ENCODE data around the gene SNAPIN.
"Not testable (repeated sequence)": the region's sequence is repeated elsewhere in the genome, so short reads cannot be mapped to it uniquely, and the experiment has no call there.

Gene SNAPIN

DNA sequence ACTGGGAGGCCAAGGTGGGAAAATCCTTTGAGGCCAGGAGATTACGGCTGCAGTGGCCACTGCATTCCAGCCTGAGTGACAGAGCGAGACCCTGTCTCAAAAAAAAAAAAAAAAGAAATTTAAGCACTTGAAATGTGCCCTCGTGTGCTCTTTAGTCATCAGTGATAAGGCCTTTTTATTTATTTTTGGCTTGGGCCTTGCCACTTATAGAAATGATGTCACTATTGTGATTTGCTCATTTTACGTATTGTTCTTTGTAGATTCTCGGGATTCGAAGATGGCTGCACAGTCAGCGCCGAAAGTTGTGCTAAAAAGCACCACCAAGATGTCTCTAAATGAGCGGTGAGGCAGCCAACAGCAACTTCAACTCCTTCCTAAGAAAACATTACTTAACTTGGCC, 22.2 kb upstream of the SNAPIN start:
- Histone ChIP-seq H3K4me1 (peaks cover 0 to 53% (median 27%) of the 10 kb centered on the region in 4 donors), H3K36me3 (peaks cover 52 to 53% (median 52%) of the 10 kb centered on the region in 3 donors), H3K9me3 (no peaks in the 10 kb centered on the region), H3K27ac (peak overlapping the region in 1 of 2 donors; percentile 98), H3K27me3 (no peaks in the 10 kb centered on the region), H3K4me3 (no peak overlapping the region)
- intact Hi-C loops (cut with DNase I; ENCODE audit: low total_unique reads): no loop called here
- TF ChIP-seq CTCF (IDR thresholded peaks at IDR 0.05): no peak
- DNase-seq: no peak

DNA sequence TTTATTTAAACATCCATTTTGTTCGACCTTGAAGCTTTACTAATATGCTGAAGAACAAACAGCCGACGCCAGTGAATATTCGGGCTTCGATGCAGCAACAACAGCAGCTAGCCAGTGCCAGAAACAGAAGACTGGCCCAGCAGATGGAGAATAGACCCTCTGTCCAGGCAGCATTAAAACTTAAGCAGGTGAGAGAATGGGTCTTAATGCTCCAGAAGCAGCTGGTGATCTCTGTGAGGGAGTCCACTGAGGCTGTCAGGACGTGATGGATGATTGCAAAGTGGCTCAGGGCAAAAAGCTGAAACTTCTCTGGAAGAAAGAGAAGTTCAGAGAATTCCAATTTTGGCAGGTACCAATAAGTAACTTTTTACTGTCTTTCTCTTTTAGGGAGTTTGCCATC, 20.2 kb upstream of the SNAPIN start:
- H3K4me1 ChIP-seq: peaks cover 0 to 49% (median 25%) of the 10 kb centered on the region in 4 donors
- no peaks in the 10 kb centered on the region for H3K9me3 ChIP-seq
- H3K27ac ChIP-seq: peak overlapping the region in 1 of 2 donors; percentile 98
- no peak overlapping the region for H3K4me3 ChIP-seq
- no peak for TF ChIP-seq CTCF (IDR thresholded peaks at IDR 0.05)
- no peaks in the 10 kb centered on the region for H3K27me3 ChIP-seq
- DNase-seq: peak in 1 of 2 donors; percentile 12
- peaks cover 70 to 73% (median 71%) of the 10 kb centered on the region in 3 donors for H3K36me3 ChIP-seq
- intact Hi-C loops (cut with DNase I; ENCODE audit: low total_unique reads): no loop called here

DNA sequence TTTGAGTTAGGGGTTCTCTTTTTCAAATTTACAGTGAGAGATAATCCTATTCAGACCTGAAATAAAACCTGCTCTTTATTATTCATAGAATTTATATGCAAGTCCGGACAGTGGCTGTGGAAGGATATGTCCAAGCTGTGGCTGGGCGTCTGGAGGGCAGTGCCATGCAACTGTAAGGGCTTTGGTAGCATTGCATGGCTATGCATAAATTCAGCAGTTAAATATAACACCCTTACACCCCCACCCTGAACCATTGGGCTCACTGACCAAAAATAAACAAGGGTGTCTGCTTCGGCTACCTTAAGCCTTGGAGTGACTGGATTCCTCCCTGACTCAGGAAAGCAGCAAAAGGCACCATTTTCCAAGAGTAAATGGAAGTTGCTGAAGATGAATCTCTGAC, 19.2 kb upstream of the SNAPIN start:
- peak in 1 of 2 donors; percentile 44 for DNase-seq
- Histone ChIP-seq H3K36me3 (peaks cover 77 to 83% (median 81%) of the 10 kb centered on the region in 3 donors), H3K27ac (no peak overlapping the region), H3K4me1 (peaks cover 0 to 56% (median 26%) of the 10 kb centered on the region in 4 donors), H3K4me3 (no peak overlapping the region), H3K9me3 (no peaks in the 10 kb centered on the region), H3K27me3 (no peaks in the 10 kb centered on the region)
- intact Hi-C loops (cut with DNase I; ENCODE audit: low total_unique reads): no loop called here
- TF ChIP-seq CTCF (IDR thresholded peaks at IDR 0.05): no peak

- H3K4me3 ChIP-seq; H3K27me3 ChIP-seq; H3K27ac ChIP-seq; H3K9me3 ChIP-seq; intact Hi-C loops (cut with DNase I; ENCODE audit: low total_unique reads): not testable (repeated sequence)
- H3K36me3 ChIP-seq: peaks cover 84 to 92% (median 89%) of the 10 kb centered on the region in 3 donors
- peak in 1 of 2 donors; percentile 25 for DNase-seq
- peaks cover 0 to 52% (median 22%) of the 10 kb centered on the region in 4 donors for H3K4me1 ChIP-seq
Measured at GRCh38 chr1:153640213-153640612, 18.3 kb upstream of the SNAPIN start.

DNA sequence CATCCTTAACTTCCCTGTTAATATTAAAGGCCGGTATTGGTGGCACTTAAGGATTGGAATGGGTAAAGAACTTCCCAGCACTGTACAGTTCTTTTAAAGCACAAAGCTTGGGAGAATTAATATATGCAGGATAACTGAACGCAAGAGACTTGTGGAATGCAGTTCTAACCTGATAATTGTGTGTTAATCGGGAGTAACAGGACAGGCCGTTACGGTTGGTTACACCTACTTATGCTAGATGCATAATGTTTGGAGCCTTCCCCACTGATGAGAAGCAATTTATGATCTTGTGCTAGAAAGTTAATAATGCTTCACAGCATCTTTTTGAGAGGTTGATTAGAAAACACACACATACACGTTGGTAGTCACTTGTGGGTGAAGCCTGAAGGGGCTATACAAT, 17.6 kb upstream of the SNAPIN start:
- peaks cover 0 to 45% (median 16%) of the 10 kb centered on the region in 4 donors for H3K4me1 ChIP-seq
- no peak for DNase-seq
- no peak for TF ChIP-seq CTCF (IDR thresholded peaks at IDR 0.05)
- H3K27me3 ChIP-seq: no peaks in the 10 kb centered on the region
- intact Hi-C loops (cut with DNase I; ENCODE audit: low total_unique reads): no loop called here
- H3K9me3 ChIP-seq: no peaks in the 10 kb centered on the region
- H3K36me3 ChIP-seq: peaks cover 90 to 99% (median 96%) of the 10 kb centered on the region in 3 donors
- H3K27ac ChIP-seq: no peak overlapping the region
- H3K4me3 ChIP-seq: no peak overlapping the region

- H3K9me3 ChIP-seq: no peaks in the 10 kb centered on the region
- peak in 1 of 2 donors; percentile 51 for DNase-seq
- no peak overlapping the region for H3K4me3 ChIP-seq
- no peak overlapping the region for H3K27ac ChIP-seq
- peaks cover 0 to 32% (median 8%) of the 10 kb centered on the region in 4 donors for H3K4me1 ChIP-seq
- peaks cover 87 to 99% (median 91%) of the 10 kb centered on the region in 3 donors for H3K36me3 ChIP-seq
- TF ChIP-seq CTCF (IDR thresholded peaks at IDR 0.05): no peak
- intact Hi-C loops (cut with DNase I; ENCODE audit: low total_unique reads): no loop called here
- no peaks in the 10 kb centered on the region for H3K27me3 ChIP-seq
Measured at GRCh38 chr1:153642161-153642560, 16.3 kb upstream of the SNAPIN start.

All from tibial artery (tissue), 4 donors.